GM10847 (cell line): ENCODE measurements around the gene BCL2A1.

Experiments used
- POLR2A ChIP-seq: IDR thresholded peaks from 2 replicates; pipeline ENCODE4 v1.6.1; 2011; ENCODE audit not compliant: insufficient read length; ENCODE audit errors: extremely low read depth

The BCL2A1 gene

GRCh38 chr15:79919090-79919748 lies 51.8 kb downstream of the BCL2A1 start:
- no peak for TF ChIP-seq POLR2A

- no peak for TF ChIP-seq POLR2A
These were observed 52.7 kb downstream of the BCL2A1 start for GRCh38 chr15:79918278-79918677.

- TF ChIP-seq POLR2A, result no peak
These were observed 54.4 kb downstream of the BCL2A1 start for GRCh38 chr15:79916502-79917132.

GRCh38 chr15:79914728-79915127 lies 56.3 kb downstream of the BCL2A1 start:
- no peak for TF ChIP-seq POLR2A
